ENCODE measurements around the gene LINGO3. TPM values are rescaled to one million over a fixed set of nuclear protein-coding genes. Genes with fewer than 3 reads are reported as not detected.

The LINGO3 gene
- polyA plus RNA-seq, 3 donors, result 0.08 to 2.8 (median 2.2) TPM

DNA sequence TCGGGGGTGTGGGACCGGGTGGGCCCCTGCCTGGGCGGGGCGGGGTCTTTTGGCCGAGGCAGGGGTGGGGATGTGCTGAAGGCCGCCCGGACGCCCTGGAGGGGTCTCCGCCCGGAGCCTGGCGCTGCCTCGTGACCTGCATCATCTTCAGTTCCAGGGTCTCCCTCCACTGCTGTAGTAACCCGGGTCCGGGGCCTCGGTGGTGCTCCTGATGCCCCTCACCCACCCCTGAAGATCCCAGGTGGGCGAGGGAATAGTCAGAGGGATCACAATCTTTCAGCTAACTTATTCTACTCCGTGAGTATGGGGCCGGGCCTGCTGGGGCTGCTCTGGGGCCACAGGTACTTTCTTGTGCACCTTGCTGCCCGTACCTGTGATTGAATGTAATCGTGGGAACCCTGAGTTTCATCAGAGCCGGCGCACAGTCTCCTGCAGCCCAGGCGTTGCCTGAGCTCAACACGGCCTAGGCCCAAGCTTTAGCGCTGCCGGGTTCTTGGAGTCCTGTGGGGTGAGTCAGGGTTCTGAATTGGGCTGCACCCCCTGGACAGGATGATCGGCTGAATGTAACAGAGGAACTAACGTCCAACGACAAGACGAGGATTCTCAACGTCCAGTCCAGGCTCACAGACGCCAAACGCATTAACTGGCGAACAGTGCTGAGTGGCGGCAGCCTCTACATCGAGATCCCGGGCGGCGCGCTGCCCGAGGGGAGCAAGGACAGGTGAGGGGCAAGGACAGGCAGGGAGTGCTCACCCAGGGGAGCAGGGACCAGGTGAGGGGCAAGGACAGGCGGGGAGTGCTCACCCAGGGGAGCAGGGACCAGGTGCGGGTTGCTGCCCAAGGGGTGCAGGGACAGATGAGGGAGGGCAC lies 36.5 kb downstream of the LINGO3 start:
- DNase-seq, result peak; percentile 55 to 78 (median 66)

More for the DNA sequence above, 36.5 kb downstream of the LINGO3 start:
- peaks cover 57% of the 10 kb centered on the region for H3K4me1 Mint-ChIP-seq
- intact Hi-C loops (cut with micrococcal nuclease), result loop anchor here (1.0 to 10.0 kb wide), 6 partner anchors 9 to 343 kb away; partner anchors contain the start of genes DOT1L (in 1 of the 2), LSM7 (in 1 of the 2), PLEKHJ1 (in 1 of the 2) and SF3A2 (in 1 of the 2)
- Histone ChIP-seq H3K9ac (ENCODE audit: insufficient read depth, low read length, poor library complexity, severe bottlenecking) (peak overlapping the region; percentile 100), H3K9me3 (replicated peaks in 1 of 2; ENCODE audit: control insufficient read depth in 1 of 2, insufficient read depth in 1 of 2, low read length in 2 of 2) (no peaks in the 10 kb centered on the region), H3K4me1 (ENCODE audit: control insufficient read depth in 1 of 2, insufficient read depth in 2 of 2, low read length in 2 of 2) (peaks cover 64 to 77% of the 10 kb centered on the region in 2 donors), H3K4me3 (replicated peaks in 1 of 3; ENCODE audit: low read depth in 2 of 3, low read length in 3 of 3) (peak overlapping the region; percentile 72 to 100 (median 100)), H2AFZ (ENCODE audit: insufficient read depth, low read depth, low read length, poor library complexity, severe bottlenecking) (no peak overlapping the region), H3K36me3 (replicated peaks in 1 of 2; ENCODE audit: control insufficient read depth in 1 of 2, insufficient read depth in 2 of 2, low read length in 2 of 2) (peaks cover 24 to 30% of the 10 kb centered on the region in 2 donors), H3K27me3 (ENCODE audit: control insufficient read depth in 2 of 2, insufficient read depth in 2 of 2, low read length in 2 of 2) (no peaks in the 10 kb centered on the region), H3K4me2 (replicated peaks; ENCODE audit: extremely low read depth, low read length, poor library complexity, severe bottlenecking) (peak overlapping the region; percentile 82), H3K79me2 (ENCODE audit: insufficient read depth, low read length) (peaks cover 87% of the 10 kb centered on the region), H4K20me1 (ENCODE audit: insufficient read depth, low read length) (peaks cover 68% of the 10 kb centered on the region), H3K27ac (ENCODE audit: low read depth in 1 of 2, low read length in 2 of 2) (peak overlapping the region; percentile 96)
- TF ChIP-seq, protein P1, sequence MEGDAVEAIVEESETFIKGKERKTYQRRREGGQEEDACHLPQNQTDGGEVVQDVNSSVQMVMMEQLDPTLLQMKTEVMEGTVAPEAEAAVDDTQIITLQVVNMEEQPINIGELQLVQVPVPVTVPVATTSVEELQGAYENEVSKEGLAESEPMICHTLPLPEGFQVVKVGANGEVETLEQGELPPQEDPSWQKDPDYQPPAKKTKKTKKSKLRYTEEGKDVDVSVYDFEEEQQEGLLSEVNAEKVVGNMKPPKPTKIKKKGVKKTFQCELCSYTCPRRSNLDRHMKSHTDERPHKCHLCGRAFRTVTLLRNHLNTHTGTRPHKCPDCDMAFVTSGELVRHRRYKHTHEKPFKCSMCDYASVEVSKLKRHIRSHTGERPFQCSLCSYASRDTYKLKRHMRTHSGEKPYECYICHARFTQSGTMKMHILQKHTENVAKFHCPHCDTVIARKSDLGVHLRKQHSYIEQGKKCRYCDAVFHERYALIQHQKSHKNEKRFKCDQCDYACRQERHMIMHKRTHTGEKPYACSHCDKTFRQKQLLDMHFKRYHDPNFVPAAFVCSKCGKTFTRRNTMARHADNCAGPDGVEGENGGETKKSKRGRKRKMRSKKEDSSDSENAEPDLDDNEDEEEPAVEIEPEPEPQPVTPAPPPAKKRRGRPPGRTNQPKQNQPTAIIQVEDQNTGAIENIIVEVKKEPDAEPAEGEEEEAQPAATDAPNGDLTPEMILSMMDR (IDR thresholded peaks at IDR 0.05), result no peak
- H3K4me3 Mint-ChIP-seq, result peak overlapping the region; percentile 95 to 98
- WGBS (ENCODE audit: insufficient coverage), result 25% methylated on average over 40 of the region's 43 CpGs
- H3K36me3 Mint-ChIP-seq, result peaks cover 16 to 37% of the 10 kb centered on the region in 2 donors
- H3K9me3 Mint-ChIP-seq, result peaks cover 0 to 7% (median 0%) of the 10 kb centered on the region in 7 donors
- peak overlapping the region; percentile 87 to 97 (median 93) for H3K27ac Mint-ChIP-seq
- H3K27me3 Mint-ChIP-seq (ENCODE audit: low read depth in 3 of 3), result peaks cover 0 to 5% (median 2%) of the 10 kb centered on the region in 3 donors

Data from CD14-positive monocyte (primary cell).